Keratinocyte (primary cell): ENCODE measurements around the gene SEL1L. TPM values are rescaled to one million over a fixed set of nuclear protein-coding genes. Genes with fewer than 3 reads are reported as not detected.

ENCODE experiments used
- DNase-seq: peaks from one replicate; pipeline ENCODE4 v3.0.0-alpha.2; 2011; ENCODE audit warnings: low read depth, missing footprints, low spot score
- FAIRE-seq: peaks from 2 replicates; lab custom pipeline; 2011; peaks lifted over from hg19 to GRCh38; lab: Jason Lieb, UNC
- H2AFZ ChIP-seq: 2 replicates; pipeline ENCODE4 v1.6.0; 2012; ENCODE audit warnings: low read length, control low read depth, inconsistent platforms; ENCODE audit not compliant: control insufficient read depth
- H3K27ac ChIP-seq: 2 replicates; pipeline ENCODE4 v1.5.1; 2011; ENCODE audit warnings: low read length; ENCODE audit not compliant: control insufficient read depth, insufficient read depth
- H3K27me3 ChIP-seq: 3 replicates; pipeline ENCODE4 v1.6.0; 2011; ENCODE audit warnings: low read length; ENCODE audit not compliant: control insufficient read depth, insufficient read depth; ENCODE audit errors: extremely low read depth
- H3K36me3 ChIP-seq, 2 experiments: 2 replicates in 1 of 2; 3 replicates in 1 of 2; pipeline ENCODE4 v1.5.1; 2011; ENCODE audit warnings: low read length in 2 of 2, mild to moderate bottlenecking in 1 of 2; ENCODE audit not compliant: control insufficient read depth in 2 of 2, insufficient read depth in 2 of 2; ENCODE audit errors: extremely low read depth in 1 of 2
- H3K4me1 ChIP-seq: 3 replicates; pipeline ENCODE4 v1.5.1; 2011; ENCODE audit warnings: low read length; ENCODE audit not compliant: control insufficient read depth, insufficient read depth; ENCODE audit errors: extremely low read depth
- H3K4me2 ChIP-seq: 3 replicates; pipeline ENCODE4 v1.6.0; 2011; ENCODE audit warnings: low read depth, low read length; ENCODE audit not compliant: control insufficient read depth, insufficient read depth; ENCODE audit errors: extremely low read depth
- H3K4me3 ChIP-seq, 3 experiments: fragments of 200-600 bp in 1 of 3; sonication (generic) in 1 of 3; 2 replicates in 2 of 3; 3 replicates in 1 of 3; pipeline ENCODE4 v1.5.1; 2011 to 2016; ENCODE audit warnings: low read length in 3 of 3, mild to moderate bottlenecking in 3 of 3, control low read depth in 2 of 3, inconsistent platforms in 1 of 3, low read depth in 1 of 3, mixed read lengths in 1 of 3, mixed run types in 1 of 3, moderate library complexity in 1 of 3; ENCODE audit not compliant: control insufficient read depth in 2 of 3, insufficient read depth in 2 of 3; ENCODE audit errors: extremely low read depth in 1 of 3
- H3K79me2 ChIP-seq: 2 replicates; pipeline ENCODE4 v1.6.0; 2012; ENCODE audit warnings: low read length; ENCODE audit not compliant: control insufficient read depth, insufficient read depth
- H3K9ac ChIP-seq: 3 replicates; pipeline ENCODE4 v1.6.0; 2011; ENCODE audit warnings: low read length; ENCODE audit not compliant: control insufficient read depth, insufficient read depth; ENCODE audit errors: extremely low read depth
- H3K9me1 ChIP-seq: 3 replicates; pipeline ENCODE4 v1.6.0; 2011; ENCODE audit warnings: low read length; ENCODE audit not compliant: control insufficient read depth, insufficient read depth; ENCODE audit errors: extremely low read depth
- H3K9me3 ChIP-seq: 2 replicates; pipeline ENCODE4 v1.5.1; 2012; ENCODE audit warnings: low read depth, low read length; ENCODE audit not compliant: control insufficient read depth
- H4K20me1 ChIP-seq: 3 replicates; pipeline ENCODE4 v1.6.0; 2011; ENCODE audit warnings: low read length; ENCODE audit not compliant: control insufficient read depth, insufficient read depth; ENCODE audit errors: extremely low read depth
- EZH2 ChIP-seq: IDR thresholded peaks from one replicate; pipeline ENCODE4 v1.6.1; 2012; ENCODE audit warnings: inconsistent platforms, mild to moderate bottlenecking, low read length, moderate library complexity
- dilution Hi-C: fragments of 300-500 bp; cut with MboI; formaldehyde crosslinking; loops from one replicate; pipeline ENCODE4 v1.7.0; 2020; ENCODE audit warnings: low sequenced_read_pairs; ENCODE audit not compliant: extremely low pct_ligation_motif_present
- polyA plus RNA-seq, 5 experiments: library from polyadenylated mRNA; depleted of rRNA in 3 of 5; stranded (reverse) in 3 of 5; stranded (forward) in 1 of 5; unstranded in 1 of 5; fragments of >200 nt; gene quantifications; 1 replicate in 1 of 5; 2 replicates in 3 of 5; 3 replicates in 1 of 5; pipeline versions ENCODE4 v1.2.1 to v1.2.3, GENCODE V29; 2011 to 2012; ENCODE audit warnings: missing spikeins in 2 of 5, low read depth in 1 of 5, low replicate concordance in 1 of 5
- TF ChIP-seq, protein P1 (sequence below), 3 experiments: IDR thresholded peaks in 1 of 3; conservative IDR thresholded peaks in 1 of 3; optimal IDR thresholded peaks in 1 of 3; 2 replicates in 2 of 3; 3 replicates in 1 of 3; pipeline versions ENCODE3 to v1.5.1; 2011; ENCODE audit warnings: low read length in 3 of 3, mild to moderate bottlenecking in 3 of 3, moderate library complexity in 2 of 3, control low read depth in 1 of 3, inconsistent platforms in 1 of 3; ENCODE audit not compliant: insufficient read depth in 2 of 3; ENCODE audit errors: extremely low read depth in 1 of 3

The SEL1L gene
- polyA plus RNA-seq, 1 donor (not counting 4 experiments of a cell fraction or from before 2014, with no cell fraction given): 19.7 TPM

DNA sequence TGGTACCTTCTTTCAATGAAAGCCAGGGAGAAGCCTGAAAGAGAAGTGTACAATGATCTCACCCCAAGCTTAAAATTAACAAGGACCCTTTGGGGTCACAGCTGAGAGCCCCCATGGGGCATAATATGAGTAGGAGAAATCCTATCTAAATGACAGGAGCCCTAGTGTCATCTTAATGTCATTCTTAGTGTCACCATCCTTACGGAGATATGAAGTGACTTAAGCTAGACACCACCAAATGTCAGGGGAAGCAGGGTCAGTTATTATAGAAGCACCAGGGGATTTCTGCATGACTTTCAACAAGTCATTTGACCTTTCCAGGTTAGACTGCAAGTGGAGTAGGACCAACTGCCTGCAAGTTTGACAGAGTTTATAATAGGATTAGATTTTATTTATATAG lies 104.6 kb downstream of the SEL1L start:
- dilution Hi-C loops: no loop called here
- no peak for FAIRE-seq

DNA sequence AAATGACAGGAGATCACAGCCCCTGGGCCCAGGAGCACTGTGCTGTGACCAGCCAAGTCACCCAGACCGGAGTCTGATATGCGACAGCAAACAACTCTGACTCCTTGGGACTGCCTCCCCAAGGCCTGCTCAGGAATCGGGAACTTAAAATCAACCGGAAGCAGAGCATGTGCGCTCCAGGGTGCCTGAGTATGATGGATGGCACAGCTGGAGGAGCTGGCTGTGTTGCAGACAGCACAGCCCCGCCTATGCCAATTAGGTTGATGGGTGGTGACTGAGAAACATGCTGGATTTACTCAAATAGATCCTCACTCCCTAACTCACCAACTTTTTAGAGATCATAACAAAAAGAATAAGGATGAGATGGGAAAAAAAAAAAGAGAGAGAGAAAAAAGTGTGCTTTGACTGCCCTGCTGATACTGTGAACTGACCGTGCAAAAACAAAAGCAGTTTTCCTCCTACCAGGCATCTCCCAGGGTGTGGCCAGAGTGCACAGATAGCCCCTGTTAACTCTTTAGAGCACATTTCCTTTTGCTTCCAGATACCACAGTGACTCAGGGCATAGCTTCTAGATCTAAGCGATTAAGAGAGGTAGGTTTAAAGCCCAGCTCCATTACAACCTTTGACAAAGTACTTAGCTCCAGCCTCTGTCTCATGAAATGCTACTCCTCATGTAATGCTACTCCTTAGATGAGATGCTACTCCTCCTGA lies 106.2 kb downstream of the SEL1L start:
- FAIRE-seq (no peak), DNase-seq (no peak)
- Histone ChIP-seq H3K79me2 (peaks cover 7% of the 10 kb centered on the region), H3K9me3 (no peaks in the 10 kb centered on the region), H2AFZ (peak overlapping the region; percentile 14), H3K27me3 (no peaks in the 10 kb centered on the region), H3K9me1 (peaks cover 2% of the 10 kb centered on the region), H3K4me2 (peak overlapping the region; percentile 68), H3K27ac (no peak overlapping the region), H4K20me1 (peaks cover 2% of the 10 kb centered on the region), H3K9ac (no peak overlapping the region), H3K36me3 (no peaks in the 10 kb centered on the region), H3K4me1 (peaks cover 22% of the 10 kb centered on the region), H3K4me3 (no peak overlapping the region)
- dilution Hi-C loops: no loop called here
- TF ChIP-seq, protein P1, sequence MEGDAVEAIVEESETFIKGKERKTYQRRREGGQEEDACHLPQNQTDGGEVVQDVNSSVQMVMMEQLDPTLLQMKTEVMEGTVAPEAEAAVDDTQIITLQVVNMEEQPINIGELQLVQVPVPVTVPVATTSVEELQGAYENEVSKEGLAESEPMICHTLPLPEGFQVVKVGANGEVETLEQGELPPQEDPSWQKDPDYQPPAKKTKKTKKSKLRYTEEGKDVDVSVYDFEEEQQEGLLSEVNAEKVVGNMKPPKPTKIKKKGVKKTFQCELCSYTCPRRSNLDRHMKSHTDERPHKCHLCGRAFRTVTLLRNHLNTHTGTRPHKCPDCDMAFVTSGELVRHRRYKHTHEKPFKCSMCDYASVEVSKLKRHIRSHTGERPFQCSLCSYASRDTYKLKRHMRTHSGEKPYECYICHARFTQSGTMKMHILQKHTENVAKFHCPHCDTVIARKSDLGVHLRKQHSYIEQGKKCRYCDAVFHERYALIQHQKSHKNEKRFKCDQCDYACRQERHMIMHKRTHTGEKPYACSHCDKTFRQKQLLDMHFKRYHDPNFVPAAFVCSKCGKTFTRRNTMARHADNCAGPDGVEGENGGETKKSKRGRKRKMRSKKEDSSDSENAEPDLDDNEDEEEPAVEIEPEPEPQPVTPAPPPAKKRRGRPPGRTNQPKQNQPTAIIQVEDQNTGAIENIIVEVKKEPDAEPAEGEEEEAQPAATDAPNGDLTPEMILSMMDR (optimal IDR thresholded peaks at IDR 0.05 in 1 of 3, IDR thresholded peaks at IDR 0.05 in 1 of 3, conservative IDR thresholded peaks at IDR 0.05 in 1 of 3; ENCODE audit: extremely low read depth in 1 of 3, insufficient read depth in 2 of 3, low read length in 3 of 3): no peak
- TF ChIP-seq EZH2: no peak

More for the DNA sequence above, 104.6 kb downstream of the SEL1L start:
- no peak overlapping the region for H3K27ac ChIP-seq
- H3K27me3 ChIP-seq: no peaks in the 10 kb centered on the region
- no peak overlapping the region for H3K4me3 ChIP-seq
- no peaks in the 10 kb centered on the region for H3K36me3 ChIP-seq
- TF ChIP-seq, protein P1 (optimal IDR thresholded peaks at IDR 0.05 in 1 of 3, IDR thresholded peaks at IDR 0.05 in 1 of 3, conservative IDR thresholded peaks at IDR 0.05 in 1 of 3; ENCODE audit: extremely low read depth in 1 of 3, insufficient read depth in 2 of 3, low read length in 3 of 3): no peak
- no peak for TF ChIP-seq EZH2
- H3K9ac ChIP-seq: no peak overlapping the region
- H3K4me2 ChIP-seq: no peak overlapping the region
- no peak for DNase-seq
- peaks cover 5% of the 10 kb centered on the region for H3K9me1 ChIP-seq
- no peaks in the 10 kb centered on the region for H3K9me3 ChIP-seq
- H4K20me1 ChIP-seq: peaks cover 2% of the 10 kb centered on the region
- peaks cover 18% of the 10 kb centered on the region for H3K79me2 ChIP-seq
- peaks cover 31% of the 10 kb centered on the region for H3K4me1 ChIP-seq
- no peak overlapping the region for H2AFZ ChIP-seq
